Measurements from ENCODE around the gene TNFRSF1A. TPM values are rescaled to one million over a fixed set of nuclear protein-coding genes. Genes with fewer than 3 reads are reported as not detected.
A peak's percentile ranks its signal among the peaks of the same experiment; 100 is the strongest.

Gene TNFRSF1A
- total and polyA plus RNA-seq, 2 of the 13 experiments (the other 11 are each of a cell fraction or from before 2014, with no cell fraction given), result 41.5 to 61.2 TPM

- TF ChIP-seq FOXO4 (CRISPR knock-in tag; conservative IDR thresholded peaks at IDR 0.05) (no peak), NR2F6 (IDR thresholded peaks at IDR 0.05) (peak; percentile 74), NR2F6 (CRISPR knock-in tag; IDR thresholded peaks at IDR 0.05) (peak; percentile 79), TFDP1 (CRISPR knock-in tag; IDR thresholded peaks at IDR 0.05; ENCODE audit: borderline replicate concordance) (no peak), RNF219 (CRISPR knock-in tag; IDR thresholded peaks at IDR 0.05) (no peak), ZNF660 (CRISPR knock-in tag; IDR thresholded peaks at IDR 0.05; ENCODE audit: borderline replicate concordance, low read depth) (no peak), AHDC1 (CRISPR knock-in tag; IDR thresholded peaks at IDR 0.05; ENCODE audit: borderline replicate concordance) (peak; percentile 46; the same call in 1 of the 2 replicates), HNF4A (CRISPR knock-in tag; IDR thresholded peaks at IDR 0.05) (peak; percentile 52), ZNF235 (CRISPR knock-in tag; IDR thresholded peaks at IDR 0.05; ENCODE audit: borderline replicate concordance) (0 out of 2 replicates have a peak, but pooled peaks have one; percentile 37), ZNF580 (CRISPR knock-in tag; IDR thresholded peaks at IDR 0.05; ENCODE audit: borderline replicate concordance, low read depth) (peak; percentile 51; the same call in 1 of the 2 replicates), HINFP (CRISPR knock-in tag; IDR thresholded peaks at IDR 0.05; ENCODE audit: low read depth) (peak; percentile 19; the same call in 1 of the 2 replicates), POLR2A (IDR thresholded peaks at IDR 0.05; ENCODE audit: insufficient read depth in 1 of 2, low read depth in 2 of 2, low read length in 2 of 2) (peak; percentile 51 to 60; a peak in 3 of 4 replicates), CCDC6 (CRISPR knock-in tag; IDR thresholded peaks at IDR 0.05) (0 out of 2 replicates have a peak, but pooled peaks have one; percentile 30), ZBTB43 (CRISPR knock-in tag; conservative IDR thresholded peaks at IDR 0.05) (0 out of 2 replicates have a peak, but pooled peaks have one; percentile 39), MED8 (CRISPR knock-in tag; IDR thresholded peaks at IDR 0.05; ENCODE audit: insufficient replicate concordance) (peak; percentile 67)
Observed at GRCh38 chr12:6372403-6373003, 30.6 kb upstream of the TNFRSF1A start (continued).
